CD14-positive monocyte (primary cell): ENCODE data around the gene LOXL3. TPM values are rescaled to one million over a fixed set of nuclear protein-coding genes. Genes with fewer than 3 reads are reported as not detected.

Source experiments
- DNase-seq, 3 donors: peaks; one replicate each; pipeline ENCODE4 v3.0.0-alpha.2; 2011 to 2022
- H2AFZ ChIP-seq: 2 replicates; pipeline ENCODE4 v1.6.0; 2012; ENCODE audit warnings: mild to moderate bottlenecking, low read depth, low read length, inconsistent platforms; ENCODE audit not compliant: insufficient read depth, poor library complexity, severe bottlenecking
- H3K27ac ChIP-seq, 2 donors: 1 replicate in 1 of 2; 2 replicates in 1 of 2; pipeline ENCODE4 v1.5.1; 2012 to 2013; ENCODE audit warnings: low read length in 2 of 2, control low read depth in 1 of 2, inconsistent platforms in 1 of 2, low read depth in 1 of 2, mild to moderate bottlenecking in 1 of 2
- H3K27me3 ChIP-seq, 2 donors: one replicate each; pipeline versions ENCODE4 v1.6.0 to v1.6.1; 2011 to 2013; ENCODE audit warnings: low read length in 2 of 2; ENCODE audit not compliant: control insufficient read depth in 2 of 2, insufficient read depth in 2 of 2
- H3K36me3 ChIP-seq, 2 donors: replicated peaks in 1 of 2; 1 replicate in 1 of 2; 2 replicates in 1 of 2; pipeline versions ENCODE4 v1.5.1 to v1.6.1; 2012 to 2013; ENCODE audit warnings: low read length in 2 of 2, control low read depth in 1 of 2, inconsistent platforms in 1 of 2, mild to moderate bottlenecking in 1 of 2; ENCODE audit not compliant: insufficient read depth in 2 of 2, control insufficient read depth in 1 of 2
- H3K4me1 ChIP-seq, 2 donors: 1 replicate in 1 of 2; 2 replicates in 1 of 2; pipeline versions ENCODE4 v1.5.1 to v1.6.1; 2012 to 2013; ENCODE audit warnings: low read length in 2 of 2, control low read depth in 1 of 2, inconsistent platforms in 1 of 2, mild to moderate bottlenecking in 1 of 2, moderate library complexity in 1 of 2; ENCODE audit not compliant: insufficient read depth in 2 of 2, control insufficient read depth in 1 of 2
- H3K4me2 ChIP-seq: replicated peaks from 2 replicates; pipeline ENCODE3; 2012; ENCODE audit warnings: low read length, moderate library complexity, mild to moderate bottlenecking; ENCODE audit not compliant: poor library complexity, severe bottlenecking; ENCODE audit errors: extremely low read depth
- H3K4me3 ChIP-seq, 3 experiments: fragments of 200-600 bp in 1 of 3; sonication (generic) in 1 of 3; replicated peaks in 1 of 3; 1 replicate in 2 of 3; 2 replicates in 1 of 3; pipeline ENCODE4 v1.5.1; 2011 to 2013; ENCODE audit warnings: low read length in 3 of 3, mild to moderate bottlenecking in 3 of 3, control low read depth in 2 of 3, low read depth in 2 of 3, inconsistent platforms in 1 of 3, moderate library complexity in 1 of 3
- H3K79me2 ChIP-seq: 2 replicates; pipeline ENCODE4 v1.6.0; 2012; ENCODE audit warnings: mild to moderate bottlenecking, control low read depth, inconsistent platforms, low read length, moderate library complexity; ENCODE audit not compliant: insufficient read depth
- H3K9ac ChIP-seq: 2 replicates; pipeline ENCODE4 v1.6.0; 2017; ENCODE audit warnings: low read length, mild to moderate bottlenecking; ENCODE audit not compliant: insufficient read depth, poor library complexity, severe bottlenecking
- H3K9me3 ChIP-seq, 2 donors: replicated peaks in 1 of 2; 1 replicate in 1 of 2; 2 replicates in 1 of 2; pipeline versions ENCODE4 v1.5.1 to v1.6.1; 2012 to 2013; ENCODE audit warnings: low read length in 2 of 2, control low read depth in 1 of 2; ENCODE audit not compliant: control insufficient read depth in 1 of 2, insufficient read depth in 1 of 2
- H4K20me1 ChIP-seq: 2 replicates; pipeline ENCODE4 v1.6.0; 2012; ENCODE audit warnings: mild to moderate bottlenecking, low read length, control low read depth, moderate library complexity; ENCODE audit not compliant: insufficient read depth
- H3K27ac Mint-ChIP-seq, 7 donors: one replicate each; pipeline ENCODE4 v1.8.0; 2020; ENCODE audit warnings: mild to moderate bottlenecking in 7 of 7, mixed read lengths in 7 of 7, moderate library complexity in 6 of 7, inconsistent platforms in 2 of 7
- H3K27me3 Mint-ChIP-seq, 3 donors: one replicate each; pipeline ENCODE4 v1.8.0; 2021 to 2022; ENCODE audit warnings: low read depth in 3 of 3, mild to moderate bottlenecking in 3 of 3, mixed read lengths in 3 of 3, moderate library complexity in 3 of 3, inconsistent platforms in 1 of 3
- H3K36me3 Mint-ChIP-seq, 2 donors: one replicate each; pipeline ENCODE4 v1.8.0; 2020; ENCODE audit warnings: mixed read lengths in 2 of 2, inconsistent platforms in 1 of 2, mild to moderate bottlenecking in 1 of 2
- H3K4me1 Mint-ChIP-seq: one replicate; pipeline ENCODE4 v1.8.0; 2020; ENCODE audit warnings: mild to moderate bottlenecking, mixed read lengths
- H3K4me3 Mint-ChIP-seq, 2 donors: one replicate each; pipeline ENCODE4 v1.8.0; 2020; ENCODE audit warnings: mild to moderate bottlenecking in 2 of 2, mixed read lengths in 2 of 2, moderate library complexity in 1 of 2
- H3K9me3 Mint-ChIP-seq, 7 donors: one replicate each; pipeline ENCODE4 v1.8.0; 2020 to 2022; ENCODE audit warnings: mixed read lengths in 7 of 7, mild to moderate bottlenecking in 6 of 7, moderate library complexity in 6 of 7, inconsistent platforms in 2 of 7
- WGBS: methylation state at CpG from one replicate; pipeline ENCODE4 v1.1.5; 2013; ENCODE audit warnings: missing lambda C conversion rate; ENCODE audit not compliant: insufficient coverage; 5-methylcytosine and 5-hydroxymethylcytosine counted together
- intact Hi-C, 2 donors: fragments of 100-400 bp; cut with micrococcal nuclease; formaldehyde crosslinking; loops; one replicate each; pipeline versions ENCODE4 v1.15.0 to v1.15.1; 2023
- polyA plus RNA-seq, 3 donors: library from polyadenylated mRNA; depleted of rRNA in 1 of 3; unstranded in 2 of 3; stranded (reverse) in 1 of 3; fragments of 300-500 nt in 2 of 3; fragments of >200 nt in 1 of 3; fragmentation: Illumina TruSeq in 2 of 3; gene quantifications; 1 replicate in 2 of 3; 2 replicates in 1 of 3; pipeline ENCODE4 v1.2.3, GENCODE V29; 2012 to 2021
- TF ChIP-seq, protein P1 (sequence below): fragments of 200-600 bp; IDR thresholded peaks from one replicate; pipeline ENCODE4 v1.8.0; 2022; ENCODE audit warnings: antibody characterized with exemption, mild to moderate bottlenecking

Gene LOXL3
- polyA plus RNA-seq, 3 donors: 18.2 to 35.0 (median 18.5) TPM

DNA sequence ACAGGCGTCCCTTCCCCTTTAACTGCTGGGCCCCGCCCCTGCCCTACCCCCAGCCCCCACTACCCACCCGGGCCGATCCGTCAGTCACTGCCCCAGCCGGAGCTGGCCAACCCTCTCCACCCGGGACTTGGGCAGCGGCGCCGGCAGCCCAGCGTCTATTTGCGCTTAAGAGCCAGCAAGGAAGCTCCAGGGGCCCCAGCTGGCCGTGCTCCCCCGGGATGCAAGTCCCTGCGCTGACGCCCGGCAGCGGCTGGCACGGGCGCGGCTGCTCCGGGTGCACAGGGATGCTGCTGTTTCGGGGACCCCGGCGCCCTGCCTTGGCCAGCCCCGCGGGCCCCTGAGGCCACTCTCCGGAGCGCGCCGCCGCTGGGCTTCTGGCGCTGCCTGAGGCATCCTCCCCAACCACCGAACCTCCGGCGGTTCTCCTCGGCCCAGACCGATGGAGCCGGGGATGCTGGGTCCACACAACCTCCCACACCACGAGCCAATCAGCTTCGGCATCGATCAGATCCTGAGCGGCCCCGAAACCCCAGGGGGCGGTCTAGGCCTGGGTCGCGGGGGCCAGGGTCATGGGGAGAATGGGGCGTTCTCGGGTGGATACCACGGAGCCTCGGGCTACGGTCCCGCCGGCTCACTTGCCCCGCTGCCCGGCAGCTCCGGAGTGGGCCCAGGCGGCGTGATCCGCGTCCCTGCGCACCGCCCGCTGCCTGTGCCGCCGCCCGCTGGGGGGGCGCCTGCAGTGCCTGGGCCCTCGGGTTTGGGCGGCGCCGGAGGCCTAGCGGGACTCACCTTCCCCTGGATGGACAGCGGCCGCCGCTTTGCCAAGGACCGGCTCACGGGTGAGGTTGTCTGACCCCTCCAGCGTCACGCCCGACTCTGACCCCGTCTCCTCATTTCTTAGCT, 39.1 kb downstream of the LOXL3 start, which contains the start of gene TLX2:
TSS of gene TLX2 (plus strand) at position 83 of the 903 bp plus-strand sequence. CDS start at position 440, 357 bp downstream.
- 2% methylated on average over 76 of the region's 82 CpGs for WGBS
- H3K27ac Mint-ChIP-seq: peak within 1 kb of the TSS in 2 of 7 donors; percentile 33 to 53
- intact Hi-C loops: no loop called here
- H3K4me3 Mint-ChIP-seq: peak within 1 kb of the TSS; percentile 45 to 90
- H3K4me1 Mint-ChIP-seq: peaks cover 39% of the 10 kb centered on the region
- Histone ChIP-seq H3K36me3 (no peaks in the 10 kb centered on the region), H3K9me3 (peaks cover 0 to 24% of the 10 kb centered on the region in 2 donors), H3K27me3 (peaks cover 85 to 99% of the 10 kb centered on the region in 2 donors), H3K9ac (no peak within 1 kb of the TSS), H3K4me3 (peak within 1 kb of the TSS in 1 of 3 experiments; percentile 72), H3K4me2 (peak within 1 kb of the TSS; percentile 86), H2AFZ (no peak within 1 kb of the TSS), H3K27ac (no peak within 1 kb of the TSS), H4K20me1 (no peaks in the 10 kb centered on the region), H3K4me1 (peaks cover 26 to 32% of the 10 kb centered on the region in 2 donors), H3K79me2 (no peaks in the 10 kb centered on the region)
- no peak for DNase-seq
- peaks cover 10 to 12% of the 10 kb centered on the region in 2 donors for H3K36me3 Mint-ChIP-seq
- H3K27me3 Mint-ChIP-seq: peaks cover 85 to 100% (median 93%) of the 10 kb centered on the region in 3 donors
- H3K9me3 Mint-ChIP-seq: peaks cover 2 to 28% (median 22%) of the 10 kb centered on the region in 7 donors
- TF ChIP-seq, protein P1, sequence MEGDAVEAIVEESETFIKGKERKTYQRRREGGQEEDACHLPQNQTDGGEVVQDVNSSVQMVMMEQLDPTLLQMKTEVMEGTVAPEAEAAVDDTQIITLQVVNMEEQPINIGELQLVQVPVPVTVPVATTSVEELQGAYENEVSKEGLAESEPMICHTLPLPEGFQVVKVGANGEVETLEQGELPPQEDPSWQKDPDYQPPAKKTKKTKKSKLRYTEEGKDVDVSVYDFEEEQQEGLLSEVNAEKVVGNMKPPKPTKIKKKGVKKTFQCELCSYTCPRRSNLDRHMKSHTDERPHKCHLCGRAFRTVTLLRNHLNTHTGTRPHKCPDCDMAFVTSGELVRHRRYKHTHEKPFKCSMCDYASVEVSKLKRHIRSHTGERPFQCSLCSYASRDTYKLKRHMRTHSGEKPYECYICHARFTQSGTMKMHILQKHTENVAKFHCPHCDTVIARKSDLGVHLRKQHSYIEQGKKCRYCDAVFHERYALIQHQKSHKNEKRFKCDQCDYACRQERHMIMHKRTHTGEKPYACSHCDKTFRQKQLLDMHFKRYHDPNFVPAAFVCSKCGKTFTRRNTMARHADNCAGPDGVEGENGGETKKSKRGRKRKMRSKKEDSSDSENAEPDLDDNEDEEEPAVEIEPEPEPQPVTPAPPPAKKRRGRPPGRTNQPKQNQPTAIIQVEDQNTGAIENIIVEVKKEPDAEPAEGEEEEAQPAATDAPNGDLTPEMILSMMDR: no peak

DNA sequence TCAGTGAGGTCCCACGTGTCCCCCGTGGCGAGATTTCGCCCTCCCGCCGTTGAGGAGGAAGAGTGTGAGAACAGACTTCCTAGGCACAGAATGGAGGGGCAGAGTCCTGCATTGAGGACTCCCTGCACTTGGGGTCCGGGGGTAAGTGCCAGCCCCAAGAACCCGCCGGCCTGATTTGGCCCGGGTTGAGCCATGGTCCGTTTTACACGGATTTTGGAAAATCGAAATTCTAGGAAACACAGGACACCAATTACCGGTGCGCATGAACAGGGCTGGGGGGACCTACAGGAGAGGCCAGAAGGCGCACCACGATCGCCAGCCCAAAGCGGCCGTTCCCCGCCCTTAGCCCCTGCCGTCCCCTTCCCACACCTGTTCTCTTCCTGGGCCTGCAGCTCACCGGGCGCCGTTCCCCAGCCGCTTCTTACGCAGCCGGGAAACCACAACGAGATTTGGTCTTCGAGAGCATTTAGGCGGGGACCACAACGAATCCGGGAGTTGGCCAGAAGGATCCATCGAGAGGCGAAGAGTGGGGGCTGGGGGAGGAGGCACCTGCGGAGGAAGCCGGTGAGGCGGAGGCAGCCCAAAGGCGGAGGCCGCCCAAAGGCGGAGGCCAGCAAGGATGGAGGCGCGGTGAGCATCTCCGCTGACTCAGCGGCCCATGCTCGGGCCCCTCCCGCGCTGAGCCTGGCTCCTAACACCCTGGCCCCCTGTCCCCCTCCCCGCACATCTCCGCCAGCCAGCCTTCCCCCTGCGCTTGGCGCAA, 40.0 kb downstream of the LOXL3 start:
- WGBS: 3% methylated on average over 51 of the region's 52 CpGs
- TF ChIP-seq, protein P1: no peak
- Histone ChIP-seq H3K27me3 (peaks cover 80 to 98% of the 10 kb centered on the region in 2 donors), H4K20me1 (no peaks in the 10 kb centered on the region), H3K9ac (no peak overlapping the region), H3K27ac (no peak overlapping the region), H3K4me3 (no peak overlapping the region), H2AFZ (no peak overlapping the region), H3K79me2 (no peaks in the 10 kb centered on the region), H3K4me2 (peak overlapping the region; percentile 86), H3K36me3 (no peaks in the 10 kb centered on the region), H3K9me3 (peaks cover 0 to 20% of the 10 kb centered on the region in 2 donors), H3K4me1 (peaks cover 26 to 32% of the 10 kb centered on the region in 2 donors)
- peaks cover 39% of the 10 kb centered on the region for H3K4me1 Mint-ChIP-seq
- peak overlapping the region in 1 of 2 donors; percentile 60 for H3K4me3 Mint-ChIP-seq
- no peak overlapping the region for H3K27ac Mint-ChIP-seq
- H3K36me3 Mint-ChIP-seq: peaks cover 10 to 14% of the 10 kb centered on the region in 2 donors
- H3K27me3 Mint-ChIP-seq: peaks cover 81 to 100% (median 90%) of the 10 kb centered on the region in 3 donors
- DNase-seq: peak in 1 of 3 donors; percentile 17
- intact Hi-C loops: no loop called here
- peaks cover 2 to 28% (median 23%) of the 10 kb centered on the region in 7 donors for H3K9me3 Mint-ChIP-seq
